Suprapubic skin (tissue), 4 donors: ENCODE data around the gene ZNF282.

ENCODE experiments used
- CTCF ChIP-seq, 2 donors: fragments of 200-600 bp in 1 of 2; fragments of 450-650 bp in 1 of 2; sonication (generic) in 1 of 2; IDR thresholded peaks; one replicate each; pipeline ENCODE4 v1.5.1; 2016 to 2019; ENCODE audit warnings: antibody characterized with exemption in 2 of 2, mild to moderate bottlenecking in 1 of 2, moderate library complexity in 1 of 2
- POLR2A ChIP-seq, 2 donors: fragments of 450-650 bp; IDR thresholded peaks; one replicate each; pipeline ENCODE4 v1.6.1; 2017; ENCODE audit warnings: antibody characterized with exemption in 2 of 2, mild to moderate bottlenecking in 2 of 2, moderate library complexity in 2 of 2
- POLR2AphosphoS5 ChIP-seq, 3 donors: sonication (generic); formaldehyde crosslinking; IDR thresholded peaks; one replicate each; pipeline ENCODE4 v1.6.1; 2017; ENCODE audit warnings: antibody characterized with exemption in 3 of 3

DNA sequence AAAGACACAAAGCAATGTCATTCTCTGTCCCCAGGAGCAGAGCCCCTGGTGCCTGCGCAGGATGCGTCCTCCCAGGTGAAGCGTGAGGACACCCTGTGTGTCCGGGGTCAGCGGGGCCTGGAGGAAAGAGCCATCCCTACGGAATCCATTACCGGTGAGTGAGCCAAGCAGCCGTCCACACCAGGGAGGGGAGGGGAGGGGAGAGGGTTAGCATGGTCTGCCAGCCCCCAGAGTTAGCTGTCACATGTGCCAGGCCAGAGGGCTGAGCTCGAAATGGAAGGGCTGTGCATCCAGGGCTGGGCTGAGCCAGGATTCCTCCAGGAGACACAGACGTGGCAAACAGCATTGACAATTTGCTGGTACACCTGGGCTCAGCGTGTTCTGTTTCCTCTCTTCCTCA, 15.2 kb downstream of the ZNF282 start:
- TF ChIP-seq CTCF (IDR thresholded peaks at IDR 0.05) (no peak), POLR2AphosphoS5 (IDR thresholded peaks at IDR 0.05) (no peak), POLR2A (IDR thresholded peaks at IDR 0.05) (no peak)
